H1 (cell line): Measurements from ENCODE around the gene SYNE4. TPM values are rescaled to one million over a fixed set of nuclear protein-coding genes. Genes with fewer than 3 reads are reported as not detected.

ENCODE experiments used
- CTCF ChIA-PET: fragments of 300-600 bp; sonication (Branson Sonifier 250); formaldehyde crosslinking; loops from one replicate; lab custom pipeline; 2021; ENCODE audit not compliant: partially characterized antibody; lab: Charles Lee
- POLR2A ChIA-PET: fragments of 300-600 bp; sonication (Branson Sonifier 250); formaldehyde crosslinking; loops from one replicate; lab custom pipeline; 2021; ENCODE audit warnings: inconsistent platforms; ENCODE audit not compliant: partially characterized antibody; lab: Charles Lee
- DNase-seq, 2 experiments: peaks; one replicate each; pipeline versions ENCODE4 v3.0.0 to v3.0.0-alpha.2; 2010 to 2022; ENCODE audit warnings: low spot score in 2 of 2, low read depth in 1 of 2, mixed read lengths in 1 of 2
- FAIRE-seq: peaks from 2 replicates; lab custom pipeline; 2011; peaks lifted over from hg19 to GRCh38; lab: Jason Lieb, UNC
- H2AFZ ChIP-seq: 2 replicates; pipeline ENCODE4 v1.8.1; 2012; ENCODE audit warnings: low read length, inconsistent platforms
- H2AK5ac ChIP-seq: 2 replicates; pipeline ENCODE4 v1.6.1; 2013; ENCODE audit warnings: low read depth, low read length
- H2BK120ac ChIP-seq: replicated peaks from 2 replicates; pipeline ENCODE3; 2013; ENCODE audit warnings: low read depth, low read length, inconsistent platforms
- H2BK12ac ChIP-seq: 2 replicates; pipeline ENCODE4 v1.6.1; 2013; ENCODE audit warnings: low read depth, low read length
- H2BK15ac ChIP-seq: 2 replicates; pipeline ENCODE4 v1.6.1; 2013; ENCODE audit warnings: low read length
- H2BK20ac ChIP-seq: 2 replicates; pipeline ENCODE4 v1.6.1; 2013; ENCODE audit warnings: low read length
- H2BK5ac ChIP-seq: 2 replicates; pipeline ENCODE4 v1.6.1; 2013; ENCODE audit warnings: low read depth, low read length
- H3K14ac ChIP-seq: 2 replicates; pipeline ENCODE4 v1.6.1; 2013; ENCODE audit warnings: inconsistent platforms; ENCODE audit not compliant: insufficient read length
- H3K18ac ChIP-seq: 2 replicates; pipeline ENCODE4 v1.6.1; 2013; ENCODE audit warnings: low read length; ENCODE audit errors: extremely low read depth
- H3K23ac ChIP-seq: 2 replicates; pipeline ENCODE4 v1.6.1; 2013; ENCODE audit warnings: inconsistent platforms; ENCODE audit not compliant: insufficient read length
- H3K23me2 ChIP-seq: 2 replicates; pipeline ENCODE4 v1.6.1; 2013; ENCODE audit warnings: low read depth, low read length
- H3K27ac ChIP-seq: 2 replicates; pipeline ENCODE4 v1.6.1; 2011; ENCODE audit warnings: low read depth, low read length, inconsistent platforms
- H3K27me3 ChIP-seq, 4 experiments: replicated peaks in 1 of 4; 1 replicate in 1 of 4; 2 replicates in 3 of 4; pipeline versions ENCODE4 v1.6.1 to v1.8.1; 2011 to 2013; ENCODE audit warnings: low read length in 3 of 4, mild to moderate bottlenecking in 3 of 4, inconsistent platforms in 2 of 4, mixed read lengths in 2 of 4, moderate library complexity in 1 of 4; ENCODE audit not compliant: control insufficient read depth in 3 of 4, insufficient read depth in 3 of 4; ENCODE audit errors: extremely low read depth in 1 of 4
- H3K36me3 ChIP-seq, 4 experiments: 2 replicates each; pipeline versions ENCODE4 v1.6.1 to v1.8.1; 2011 to 2013; ENCODE audit warnings: mild to moderate bottlenecking in 4 of 4, low read length in 3 of 4, moderate library complexity in 2 of 4, control low read depth in 1 of 4, inconsistent platforms in 1 of 4; ENCODE audit not compliant: insufficient read depth in 4 of 4, control insufficient read depth in 2 of 4
- H3K4ac ChIP-seq: replicated peaks from 2 replicates; pipeline ENCODE3; 2013; ENCODE audit warnings: low read length, low read depth, mixed read lengths, inconsistent platforms; ENCODE audit not compliant: insufficient read length
- H3K4me1 ChIP-seq, 4 experiments: replicated peaks in 1 of 4; 1 replicate in 1 of 4; 2 replicates in 3 of 4; pipeline versions ENCODE4 v1.6.1 to v1.8.1; 2011 to 2013; ENCODE audit warnings: low read length in 3 of 4, inconsistent platforms in 2 of 4, mixed read lengths in 1 of 4; ENCODE audit not compliant: insufficient read depth in 4 of 4, control insufficient read depth in 3 of 4
- H3K4me2 ChIP-seq, 2 experiments: 2 replicates each; pipeline versions ENCODE4 v1.6.1 to v1.8.1; 2011 to 2013; ENCODE audit warnings: low read depth in 2 of 2, low read length in 2 of 2, control low read depth in 1 of 2, inconsistent platforms in 1 of 2, mild to moderate bottlenecking in 1 of 2; ENCODE audit not compliant: insufficient read depth in 1 of 2
- H3K4me3 ChIP-seq, 4 experiments: fragments of 200-600, 300-600 bp in 1 of 4; sonication (generic), shearing (Covaris generic), sonication (Bioruptor Twin) in 1 of 4; 2 replicates each; pipeline versions ENCODE4 v1.5.1 to v1.8.1; 2011 to 2016; ENCODE audit warnings: low read length in 4 of 4, low read depth in 3 of 4, control low read depth in 2 of 4, inconsistent platforms in 2 of 4, mild to moderate bottlenecking in 2 of 4, mixed read lengths in 1 of 4, moderate library complexity in 1 of 4; ENCODE audit not compliant: insufficient read depth in 2 of 4; ENCODE audit errors: extremely low read depth in 1 of 4
- H3K56ac ChIP-seq: replicated peaks from 2 replicates; pipeline ENCODE3; 2013; ENCODE audit warnings: low read depth, mild to moderate bottlenecking, mixed read lengths, low read length, inconsistent platforms; ENCODE audit not compliant: insufficient read length
- H3K79me1 ChIP-seq: 2 replicates; pipeline ENCODE4 v1.6.1; 2013; ENCODE audit warnings: low read depth, low read length, control low read depth
- H3K79me2 ChIP-seq, 2 experiments: 2 replicates each; pipeline versions ENCODE4 v1.6.1 to v1.8.1; 2012 to 2013; ENCODE audit warnings: low read length in 2 of 2, mild to moderate bottlenecking in 2 of 2, inconsistent platforms in 1 of 2; ENCODE audit not compliant: insufficient read depth in 2 of 2, control insufficient read depth in 1 of 2
- H3K9ac ChIP-seq, 4 experiments: replicated peaks in 1 of 4; 1 replicate in 1 of 4; 2 replicates in 3 of 4; pipeline versions ENCODE4 v1.6.1 to v1.8.1; 2011 to 2013; ENCODE audit warnings: low read depth in 3 of 4, low read length in 3 of 4, control low read depth in 2 of 4, mild to moderate bottlenecking in 2 of 4, moderate library complexity in 2 of 4, inconsistent platforms in 1 of 4; ENCODE audit errors: extremely low read depth in 1 of 4
- H3K9me3 ChIP-seq, 2 experiments: 2 replicates each; pipeline versions ENCODE4 v1.6.1 to v1.8.1; 2012 to 2013; ENCODE audit warnings: mild to moderate bottlenecking in 2 of 2, moderate library complexity in 2 of 2, control low read depth in 1 of 2, inconsistent platforms in 1 of 2, low read depth in 1 of 2, low read length in 1 of 2, mixed read lengths in 1 of 2; ENCODE audit not compliant: insufficient read depth in 2 of 2
- H4K20me1 ChIP-seq, 2 experiments: replicated peaks in 1 of 2; 2 replicates each; pipeline versions ENCODE3 to v1.8.1; 2011 to 2013; ENCODE audit warnings: inconsistent platforms in 2 of 2, low read length in 2 of 2, mild to moderate bottlenecking in 1 of 2; ENCODE audit not compliant: insufficient read depth in 2 of 2, control insufficient read depth in 1 of 2
- H4K5ac ChIP-seq: 2 replicates; pipeline ENCODE4 v1.6.1; 2013; ENCODE audit warnings: low read length, low read depth, mixed read lengths, inconsistent platforms; ENCODE audit not compliant: insufficient read length
- H4K8ac ChIP-seq: 2 replicates; pipeline ENCODE4 v1.8.0; 2013; ENCODE audit warnings: mild to moderate bottlenecking, moderate library complexity, low read length, inconsistent platforms; ENCODE audit not compliant: insufficient read depth; ENCODE audit errors: extremely low read depth
- H4K91ac ChIP-seq: replicated peaks from 2 replicates; pipeline ENCODE3; 2013; ENCODE audit warnings: low read length, mixed read lengths, inconsistent platforms; ENCODE audit not compliant: insufficient read length
- BCL11A ChIP-seq, 2 experiments: IDR thresholded peaks; one replicate each; pipeline ENCODE4 v1.6.1; 2011; ENCODE audit warnings: low read depth in 2 of 2, low read length in 2 of 2, mild to moderate bottlenecking in 2 of 2
- CHD2 ChIP-seq: IDR thresholded peaks from 2 replicates; pipeline ENCODE4 v1.6.1; 2012; ENCODE audit warnings: low read length, improper control_type of control experiment
- CTBP2 ChIP-seq: IDR thresholded peaks from 2 replicates; pipeline ENCODE4 v1.7.0; 2011; ENCODE audit warnings: borderline replicate concordance, mild to moderate bottlenecking, moderate library complexity, mixed read lengths, low read length; ENCODE audit not compliant: insufficient read depth, insufficient read length
- GTF2F1 ChIP-seq: IDR thresholded peaks from 2 replicates; pipeline ENCODE4 v1.6.1; 2012; ENCODE audit warnings: low read depth, low read length, improper control_type of control experiment, borderline replicate concordance
- KDM5A ChIP-seq: fragments of 200-600 bp; IDR thresholded peaks from 2 replicates; pipeline ENCODE4 v1.7.1; 2012; ENCODE audit warnings: mild to moderate bottlenecking, low read length, inconsistent platforms, mixed read lengths
- POLR2A ChIP-seq, 2 experiments: IDR thresholded peaks; 1 replicate in 1 of 2; 2 replicates in 1 of 2; pipeline ENCODE4 v1.6.1; 2011; ENCODE audit warnings: low read depth in 2 of 2, low read length in 2 of 2, mild to moderate bottlenecking in 2 of 2; ENCODE audit errors: control extremely low read depth in 1 of 2
- SRF ChIP-seq: IDR thresholded peaks from 2 replicates; pipeline ENCODE4 v1.6.1; 2011; ENCODE audit warnings: mild to moderate bottlenecking, low read depth, low read length, moderate library complexity
- WGBS, 2 experiments: shearing (Covaris generic) in 1 of 2; methylation state at CpG; one replicate each; pipeline versions ENCODE4 v1.1.6 to v1.1.7; 2013 to 2015; ENCODE audit warnings: low lambda C conversion rate in 2 of 2, mixed read lengths in 2 of 2, inconsistent platforms in 1 of 2, low coverage in 1 of 2, missing lambda C conversion rate in 1 of 2; ENCODE audit not compliant: insufficient replicate concordance in 2 of 2, insufficient coverage in 1 of 2, insufficient read length in 1 of 2; ENCODE audit errors: extremely low coverage in 1 of 2, missing lambda C conversion rate in 1 of 2; 5-methylcytosine and 5-hydroxymethylcytosine counted together
- long read RNA-seq, 2 experiments: library from RNA in 1 of 2; library from capped mRNA in 1 of 2; stranded (forward); transcript quantifications; one replicate each; pipeline ENCODE4 v2.0.0, GENCODE V29; 2021; ENCODE audit warnings: inconsistent platforms in 1 of 2
- polyA minus RNA-seq, 3 experiments: library from RNA; depleted of rRNA, polyadenylated mRNA; stranded (reverse); fragments of >200 nt; gene quantifications; 1 replicate in 2 of 3; 2 replicates in 1 of 3; pipeline ENCODE4 v1.2.3, GENCODE V29; 2011
- polyA plus RNA-seq, 7 experiments: library from polyadenylated mRNA; depleted of rRNA in 3 of 7; stranded (reverse) in 5 of 7; unstranded in 2 of 7; fragments of >200 nt in 5 of 7; fragments of 200-250 nt in 2 of 7; gene quantifications; 1 replicate in 5 of 7; 2 replicates in 1 of 7; 4 replicates in 1 of 7; pipeline versions ENCODE4 v1.2.1 to v1.2.3, GENCODE V29; 2011 to 2013; ENCODE audit warnings: missing spikeins in 2 of 7, mixed read lengths in 2 of 7
- total RNA-seq: library from RNA; stranded (reverse); fragmentation: NEBNext Ultra II Directional; extraction: Animal tissue kit (Norgen Biotek cat#: 25700); gene quantifications from 2 replicates; pipeline ENCODE4 v1.2.1, GENCODE V29; 2021

SYNE4 gene
- 20.8 and 21.8 TPM in 2 replicates for total RNA-seq
- polyA plus RNA-seq (2011; rRNA removed) = 22.6 and 29.1 TPM in 2 replicates
- polyA plus RNA-seq (2011; cell fraction: cytosol; rRNA removed) = 25.4 TPM
- polyA plus RNA-seq (2011; cell fraction: nucleus; rRNA removed) = 30.0 TPM
- polyA plus RNA-seq (2012, experiment 1 of 2) = 20.7 to 28.0 TPM (median 25.1 TPM) in 4 replicates
- 36.3 TPM for polyA plus RNA-seq (2012, experiment 2 of 2)
- polyA plus RNA-seq (2013, experiment 1 of 2) = 20.5 TPM
- 20.3 TPM for polyA plus RNA-seq (2013, experiment 2 of 2)
- polyA minus RNA-seq (2011; rRNA and poly(A)+ RNA removed) = 9.0 and 9.2 TPM in 2 replicates
- polyA minus RNA-seq (2011; cell fraction: cytosol; rRNA and poly(A)+ RNA removed) = 9.8 TPM
- polyA minus RNA-seq (2011; cell fraction: nucleus; rRNA and poly(A)+ RNA removed) = 12.7 TPM
- long read RNA-seq, experiment 1, partial matches to known transcripts = 1 of 9 reads
- long read RNA-seq, experiment 1, other reads (novel, unspliced or antisense) = 5 of 9 reads
- long read RNA-seq, experiment 2, transcript SYNE4-201 (8 exons, 1,365 nt) = major isoform, 7 of 24 reads
- long read RNA-seq, experiment 2, partial matches to known transcripts = 0 of 24 reads
- long read RNA-seq, experiment 2, other reads (novel, unspliced or antisense) = 16 of 24 reads

- H3K9me3 ChIP-seq = no peaks in the 10 kb centered on the region
- H3K56ac ChIP-seq = peak within 1 kb of the TSS; percentile 51
- H2AK5ac ChIP-seq = no peak within 1 kb of the TSS; the same call in 1 of the 2 replicates
- peak within 1 kb of the TSS; percentile 76 for H4K5ac ChIP-seq
- DNase-seq = peak in 1 of 2 experiments; percentile 81
- no peak within 1 kb of the TSS for H2AFZ ChIP-seq
- CTCF ChIA-PET = interaction anchor here (0.5 to 2.3 kb wide), 6 partner anchors 11 to 407 kb away, joined by 3 to 19 read pairs (median 3); no protein-coding TSS in a partner anchor
- peak within 1 kb of the TSS; percentile 76; the same call in 1 of the 2 replicates for H2BK5ac ChIP-seq
- peak within 1 kb of the TSS; percentile 97 for H3K18ac ChIP-seq
- no peaks in the 10 kb centered on the region for H3K79me1 ChIP-seq
- peaks cover 0 to 4% (median 0%) of the 10 kb centered on the region in 4 experiments; a peak in 2 of 8 replicates for H3K36me3 ChIP-seq
- no peak within 1 kb of the TSS; the same call in 1 of the 2 replicates for H3K27ac ChIP-seq
- H2BK15ac ChIP-seq = peak within 1 kb of the TSS; percentile 46; the same call in 1 of the 2 replicates
- peak within 1 kb of the TSS; percentile 57 to 78 for H3K4me2 ChIP-seq
- H4K91ac ChIP-seq = peak within 1 kb of the TSS; percentile 88
- H3K23ac ChIP-seq = no peak within 1 kb of the TSS
- H4K20me1 ChIP-seq = no peaks in the 10 kb centered on the region
- POLR2A ChIA-PET = interaction anchor here (0.6 to 1.9 kb wide), 14 partner anchors 9 to 376 kb away, joined by 3 to 10 read pairs (median 4); partner anchors contain the start of genes CLIP3, SDHAF1, THAP8 and WDR62
- peaks cover 0 to 16% (median 8%) of the 10 kb centered on the region in 4 experiments; a peak in 5 of 7 replicates for H3K4me1 ChIP-seq
- H2BK20ac ChIP-seq = 0 out of 2 replicates have a peak within 1 kb of the TSS, but pooled peaks have one; percentile 61
- H3K4me3 ChIP-seq = peak within 1 kb of the TSS; percentile 42 to 78 (median 52)
- H3K9ac ChIP-seq = peak within 1 kb of the TSS in 2 of 4 experiments; percentile 35 to 41; a peak in 4 of 7 replicates
- H2BK12ac ChIP-seq = peak within 1 kb of the TSS; percentile 39; the same call in 1 of the 2 replicates
- H3K27me3 ChIP-seq = no peaks in the 10 kb centered on the region
- H3K14ac ChIP-seq = no peak within 1 kb of the TSS
- H3K79me2 ChIP-seq = no peaks in the 10 kb centered on the region
- 20% methylated on average over 17 of the region's 19 CpGs; no CpG with 5 or more reads in 1 of the 2 experiments for WGBS, 2 experiments
- H4K8ac ChIP-seq = peak within 1 kb of the TSS; percentile 77; the same call in 1 of the 2 replicates
- H3K4ac ChIP-seq = peak within 1 kb of the TSS; percentile 71
- peaks cover 12% of the 10 kb centered on the region for H3K23me2 ChIP-seq
- no peak within 1 kb of the TSS for H2BK120ac ChIP-seq
- peak; percentile 88 for FAIRE-seq
- TF ChIP-seq SRF (no peak), BCL11A (IDR thresholded peaks at IDR 0.05; ENCODE audit: low read depth in 2 of 2, low read length in 2 of 2) (no peak), KDM5A (no peak), POLR2A (IDR thresholded peaks at IDR 0.05; ENCODE audit: control extremely low read depth in 1 of 2, low read depth in 2 of 2, low read length in 2 of 2) (peak in 1 of 2 experiments; percentile 67; a peak in 2 of 3 replicates), CHD2 (no peak), CTBP2 (no peak), GTF2F1 (no peak)
Observed at GRCh38 chr19:36008336-36008978, at the start of gene SYNE4. SYNE4 (minus strand) TSS chr19:36008813; CDS start chr19:36008681, 132 bp downstream.
